GM13977 (cell line): ENCODE data around the gene CT45A7.
"Not testable (repeated sequence)": the region's sequence is repeated elsewhere in the genome, so short reads cannot be mapped to it uniquely, and the experiment has no call there.

ENCODE experiments used
- DNase-seq: peaks from one replicate; pipeline ENCODE4 v3.0.0; 2012; ENCODE audit warnings: low spot score
- in situ Hi-C: fragments of 300-500 bp; cut with MboI; formaldehyde crosslinking; loops from one replicate; pipeline ENCODE4 v1.12.0; 2022; ENCODE audit warnings: low sequenced_read_pairs, low pct_unique_long_range_greater_than_20kb, mixed read lengths, inconsistent platforms; ENCODE audit not compliant: unreplicated experiment

The CT45A7 gene

GRCh38 chrX:135837180-135837579 is at the start of gene CT45A7:
CT45A7 (minus strand) TSS chrX:135837280; CDS start chrX:135833533, 3,747 bp downstream.
- in situ Hi-C loops, DNase-seq: not testable (repeated sequence)

- DNase-seq, in situ Hi-C loops: not testable (repeated sequence)
These were observed 45.7 kb upstream of the CT45A7 start for GRCh38 chrX:135882741-135883140.

GRCh38 chrX:135871712-135872111 is 34.6 kb upstream of the CT45A7 start, which contains the start of gene CT45A9:
CT45A9 (minus strand) TSS chrX:135871812; CDS start chrX:135868061, 3,751 bp downstream.
- DNase-seq, in situ Hi-C loops: not testable (repeated sequence)

- DNase-seq, in situ Hi-C loops: not testable (repeated sequence)
These were observed 17.4 kb upstream of the CT45A7 start, which contains the start of gene CT45A8 for GRCh38 chrX:135854438-135854837. CT45A8 (minus strand) TSS chrX:135854538; CDS start chrX:135850783, 3,755 bp downstream.

GRCh38 chrX:135819912-135820311 is 17.2 kb downstream of the CT45A7 start, which contains the start of gene CT45A2:
CT45A2 (minus strand) TSS chrX:135820012; CDS start chrX:135816265, 3,747 bp downstream.
- in situ Hi-C loops = not testable (repeated sequence)

GRCh38 chrX:135802687-135803086 is 34.4 kb downstream of the CT45A7 start, which contains the start of gene CT45A6:
CT45A6 (minus strand) TSS chrX:135802787; CDS start chrX:135798993, 3,794 bp downstream.
- not testable (repeated sequence) for DNase-seq

More at GRCh38 chrX:135819912-135820311, 17.2 kb downstream of the CT45A7 start, which contains the start of gene CT45A2:
- not testable (repeated sequence) for DNase-seq

GRCh38 chrX:135785403-135785802 is 51.7 kb downstream of the CT45A7 start, which contains the start of gene CT45A5:
CT45A5 (minus strand) TSS chrX:135785503; CDS start chrX:135781729, 3,774 bp downstream.
- in situ Hi-C loops, DNase-seq: not testable (repeated sequence)

More at GRCh38 chrX:135802687-135803086, 34.4 kb downstream of the CT45A7 start, which contains the start of gene CT45A6:
- in situ Hi-C loops = not testable (repeated sequence)
